ENCODE measurements around the gene USP35.

DNA sequence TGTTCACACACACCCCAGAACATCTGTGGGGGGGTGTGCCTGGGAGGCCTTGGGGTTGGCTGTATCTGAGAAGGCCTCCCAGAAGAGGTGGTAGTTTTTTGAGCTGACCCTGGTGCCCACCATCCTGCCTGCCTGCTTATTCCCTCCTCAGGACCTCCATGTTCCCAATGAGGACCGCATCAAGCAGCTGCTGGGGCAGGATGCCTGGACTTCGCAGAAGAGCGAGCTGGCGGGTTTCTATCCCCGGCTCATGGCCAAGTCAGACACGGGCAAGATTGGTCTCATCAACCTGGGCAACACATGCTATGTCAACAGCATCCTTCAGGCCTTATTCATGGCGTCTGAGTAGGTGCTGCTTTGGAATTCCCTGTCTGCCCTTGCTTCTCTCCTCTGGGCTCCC is 17.0 kb downstream of the USP35 start:
- TF ChIP-seq, protein P1, sequence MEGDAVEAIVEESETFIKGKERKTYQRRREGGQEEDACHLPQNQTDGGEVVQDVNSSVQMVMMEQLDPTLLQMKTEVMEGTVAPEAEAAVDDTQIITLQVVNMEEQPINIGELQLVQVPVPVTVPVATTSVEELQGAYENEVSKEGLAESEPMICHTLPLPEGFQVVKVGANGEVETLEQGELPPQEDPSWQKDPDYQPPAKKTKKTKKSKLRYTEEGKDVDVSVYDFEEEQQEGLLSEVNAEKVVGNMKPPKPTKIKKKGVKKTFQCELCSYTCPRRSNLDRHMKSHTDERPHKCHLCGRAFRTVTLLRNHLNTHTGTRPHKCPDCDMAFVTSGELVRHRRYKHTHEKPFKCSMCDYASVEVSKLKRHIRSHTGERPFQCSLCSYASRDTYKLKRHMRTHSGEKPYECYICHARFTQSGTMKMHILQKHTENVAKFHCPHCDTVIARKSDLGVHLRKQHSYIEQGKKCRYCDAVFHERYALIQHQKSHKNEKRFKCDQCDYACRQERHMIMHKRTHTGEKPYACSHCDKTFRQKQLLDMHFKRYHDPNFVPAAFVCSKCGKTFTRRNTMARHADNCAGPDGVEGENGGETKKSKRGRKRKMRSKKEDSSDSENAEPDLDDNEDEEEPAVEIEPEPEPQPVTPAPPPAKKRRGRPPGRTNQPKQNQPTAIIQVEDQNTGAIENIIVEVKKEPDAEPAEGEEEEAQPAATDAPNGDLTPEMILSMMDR (conservative IDR thresholded peaks at IDR 0.05; ENCODE audit: low read depth, low read length) = no peak
- TF ChIP-seq EZH2 (IDR thresholded peaks at IDR 0.05; ENCODE audit: low read length, unreplicated experiment) = no peak
